ENCODE measurements around the gene ANKMY2.
"Not testable (repeated sequence)": the region's sequence is repeated elsewhere in the genome, so short reads cannot be mapped to it uniquely, and the experiment has no call there.

The ANKMY2 gene

DNA sequence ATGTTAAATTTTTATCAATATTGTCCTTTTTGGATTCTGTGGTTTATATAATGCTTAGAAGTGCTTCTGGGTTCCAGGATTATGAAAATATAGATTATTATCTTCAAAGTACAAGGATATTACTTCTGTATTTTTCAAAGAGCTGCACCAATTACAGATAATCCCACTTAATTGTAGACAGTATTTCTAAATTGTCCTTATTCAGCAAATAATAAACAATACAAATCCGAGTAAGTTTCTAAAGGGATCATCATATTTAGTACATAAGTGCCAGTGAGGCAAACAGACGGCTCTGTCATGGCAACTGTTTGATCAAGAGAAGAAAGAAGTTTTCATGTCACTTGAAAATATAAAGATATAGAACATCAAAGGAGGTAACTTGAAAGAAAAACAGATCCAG, 19.2 kb downstream of the ANKMY2 start:
- DNase-seq (ENCODE audit: low spot score): no peak

DNA sequence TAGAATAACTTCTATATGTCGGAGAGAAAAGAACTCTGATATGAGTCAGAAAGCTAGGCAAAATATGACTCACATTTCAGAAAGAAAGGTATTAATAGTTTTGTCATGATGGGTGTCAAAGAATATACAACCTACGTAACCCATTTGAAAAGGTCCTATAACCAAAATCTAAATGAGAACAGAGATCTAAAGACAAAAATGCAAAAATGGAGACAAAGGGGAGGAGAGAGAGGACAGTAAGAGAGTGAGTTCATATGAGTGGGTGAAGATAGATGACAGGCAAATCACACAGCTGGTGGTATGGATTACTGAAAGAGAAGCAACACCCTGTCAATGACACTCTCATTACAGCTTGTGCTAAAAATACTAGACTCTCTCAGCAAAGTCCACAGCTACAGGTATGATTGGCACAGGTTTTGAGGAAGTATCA, 25.6 kb downstream of the ANKMY2 start:
- DNase-seq (ENCODE audit: low spot score): no peak

DNA sequence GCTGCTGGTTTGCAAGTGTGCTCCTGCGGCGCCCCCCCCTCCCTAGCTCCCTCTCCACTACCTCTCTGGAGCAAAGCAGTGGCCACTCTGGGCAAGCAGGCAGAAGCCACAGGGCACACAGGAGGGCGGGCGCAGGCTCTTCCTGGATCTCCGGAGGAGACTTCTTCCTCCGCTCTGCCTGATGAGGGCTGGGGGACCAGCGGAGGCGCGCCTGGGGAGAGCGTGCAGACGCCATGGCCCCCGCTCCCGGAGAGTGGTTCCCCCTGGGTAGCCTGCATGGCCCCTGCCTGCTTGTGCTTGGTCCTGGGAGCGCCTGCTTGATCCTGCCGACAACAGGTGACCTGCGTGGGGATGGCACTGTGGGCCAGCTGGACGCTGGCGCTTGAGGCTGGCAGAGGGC, 29.0 kb downstream of the ANKMY2 start:
- no peak for DNase-seq (ENCODE audit: low spot score)

DNA sequence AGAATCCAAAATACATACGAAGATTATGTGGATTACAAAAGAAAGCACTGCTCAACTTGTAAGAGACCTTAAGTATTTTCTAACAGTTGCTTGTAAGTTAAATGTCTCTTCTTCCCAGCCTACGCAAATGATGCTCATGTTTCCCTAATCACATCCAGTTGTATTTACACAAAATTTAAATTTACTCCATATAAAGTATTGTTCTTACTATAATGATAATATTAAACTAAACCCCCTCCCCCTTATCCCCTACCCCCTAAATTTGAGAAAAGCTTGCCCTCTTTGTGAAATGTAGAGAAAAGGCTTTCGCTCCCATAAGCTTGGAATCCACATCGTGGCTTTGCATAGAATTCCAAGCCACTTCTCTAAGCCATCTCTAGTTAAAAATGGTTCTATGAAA, 29.4 kb downstream of the ANKMY2 start:
- DNase-seq (ENCODE audit: low spot score): no peak

DNA sequence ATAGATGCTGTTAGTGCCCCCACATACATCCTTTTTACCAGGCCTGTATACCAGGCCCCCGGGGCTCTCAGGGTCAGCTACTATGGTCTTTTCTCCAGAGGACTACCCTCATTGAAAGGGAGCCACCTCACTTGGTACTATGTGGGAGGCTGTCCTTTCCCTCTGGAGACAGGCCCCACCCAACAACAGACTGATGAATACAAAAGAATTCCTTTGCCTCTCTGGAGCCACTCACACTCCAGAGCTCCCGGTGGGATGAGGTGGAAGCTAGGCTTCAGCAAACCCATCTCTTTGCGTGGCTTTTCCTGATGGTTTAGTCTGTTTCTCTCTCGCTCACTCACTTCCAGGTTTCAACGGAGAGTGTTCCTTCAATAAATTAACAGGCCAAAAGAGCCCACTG, 30.3 kb downstream of the ANKMY2 start:
- no peak for DNase-seq (ENCODE audit: low spot score)

DNA sequence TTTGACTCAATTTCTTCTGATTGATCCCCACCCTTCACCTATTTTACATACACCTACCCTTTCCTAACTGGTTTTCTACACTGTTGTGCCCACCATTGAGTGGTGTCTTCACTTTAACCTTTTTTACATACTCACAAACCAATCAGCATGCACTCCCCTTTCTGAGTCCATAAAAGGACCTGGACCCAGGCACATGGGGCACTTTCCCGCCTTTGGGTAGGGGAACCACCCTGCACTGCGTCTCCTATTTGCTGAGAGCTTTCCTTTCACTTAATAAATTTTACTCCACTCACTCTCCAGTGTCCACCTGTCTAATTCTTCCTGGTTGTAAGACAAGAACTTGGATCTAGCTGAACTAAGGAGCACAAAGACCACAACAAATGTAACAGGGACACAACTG, 33.8 kb downstream of the ANKMY2 start:
- DNase-seq (ENCODE audit: low spot score): no peak

DNA sequence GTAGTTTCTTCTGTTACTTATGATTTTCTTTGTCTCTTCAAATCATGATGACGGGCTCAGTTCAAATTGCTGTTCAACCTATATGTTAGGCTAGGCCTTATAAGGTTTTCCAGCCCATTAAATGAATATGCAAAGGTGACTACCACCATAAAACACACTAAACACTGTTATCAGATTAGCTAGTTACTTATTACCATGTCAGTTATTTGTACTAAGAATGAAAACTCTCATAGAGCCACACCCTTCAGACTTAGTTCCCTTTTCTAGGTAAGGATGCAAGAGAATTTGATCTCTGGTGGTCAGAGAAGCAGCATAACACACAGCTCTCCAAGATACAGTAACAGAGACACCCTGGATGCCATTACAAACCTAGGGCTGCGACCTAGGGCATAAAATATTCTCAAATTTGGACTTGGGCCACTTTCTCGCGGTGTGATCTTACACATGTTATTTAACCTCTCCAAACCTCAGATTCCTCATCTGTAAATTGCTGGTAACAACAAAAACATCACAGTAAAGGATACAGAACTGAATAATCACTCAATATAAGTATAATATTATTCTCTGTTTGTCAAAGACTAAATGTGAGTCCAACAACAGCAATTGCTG, 35.6 kb downstream of the ANKMY2 start:
- no peak for DNase-seq (ENCODE audit: low spot score)

DNA sequence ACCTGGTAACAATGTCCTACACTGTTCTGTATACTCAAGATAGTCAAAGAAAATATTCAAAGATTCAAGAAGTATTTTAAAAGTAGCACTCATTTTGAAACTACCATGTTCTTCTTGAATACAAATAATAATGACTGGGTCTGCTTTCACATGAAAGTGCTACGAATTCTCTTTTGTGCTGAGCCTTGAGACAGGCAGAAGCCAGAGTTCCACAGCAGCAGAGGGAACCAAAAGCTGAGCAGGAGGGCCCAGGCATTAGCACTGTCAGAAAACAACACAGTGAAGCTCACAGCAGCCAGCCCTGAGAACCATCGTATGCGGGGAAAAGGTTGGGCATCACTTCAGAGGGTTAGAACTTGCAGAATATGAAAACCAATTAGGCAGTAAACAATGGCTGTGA, 38.9 kb downstream of the ANKMY2 start:
- DNase-seq (ENCODE audit: low spot score): no peak

DNA sequence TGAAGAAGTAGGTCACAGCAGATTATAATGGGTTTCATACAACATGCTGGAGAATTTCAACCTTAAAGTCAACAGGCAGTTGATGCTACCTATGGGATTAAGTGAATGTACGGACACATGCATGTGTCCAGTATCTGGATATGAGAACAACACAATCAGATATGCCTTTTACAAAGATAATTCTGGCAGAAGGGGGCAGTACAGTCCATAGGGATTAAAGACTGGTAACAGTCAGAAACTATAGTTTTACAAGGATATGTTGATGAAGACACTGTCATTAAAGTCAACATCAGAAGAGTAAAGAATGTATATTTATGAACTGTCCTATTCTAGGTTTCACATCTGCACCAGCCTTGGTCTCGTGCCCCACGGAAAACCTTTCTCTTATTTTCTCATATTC, 41.5 kb downstream of the ANKMY2 start:
- DNase-seq (ENCODE audit: low spot score): peak; percentile 18

DNA sequence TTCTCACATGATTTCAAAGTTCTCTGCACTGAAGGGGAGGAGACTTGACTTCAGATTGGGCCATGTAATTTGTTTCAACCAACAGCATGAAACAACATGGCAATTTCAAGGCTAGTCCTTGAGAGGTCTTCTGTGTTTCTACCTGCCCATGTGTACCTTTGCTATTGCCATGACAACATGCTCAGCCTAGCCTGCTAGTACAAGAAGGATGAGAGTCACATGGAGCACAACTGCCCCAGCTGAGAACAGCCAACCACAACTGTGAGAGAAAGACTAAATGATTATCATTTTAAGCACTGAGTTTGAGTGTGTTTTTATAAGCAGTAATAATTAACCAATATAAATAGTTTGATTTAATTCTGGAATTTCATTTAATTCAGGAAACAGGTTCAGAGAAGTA, 41.9 kb downstream of the ANKMY2 start:
- DNase-seq (ENCODE audit: low spot score): no peak

DNA sequence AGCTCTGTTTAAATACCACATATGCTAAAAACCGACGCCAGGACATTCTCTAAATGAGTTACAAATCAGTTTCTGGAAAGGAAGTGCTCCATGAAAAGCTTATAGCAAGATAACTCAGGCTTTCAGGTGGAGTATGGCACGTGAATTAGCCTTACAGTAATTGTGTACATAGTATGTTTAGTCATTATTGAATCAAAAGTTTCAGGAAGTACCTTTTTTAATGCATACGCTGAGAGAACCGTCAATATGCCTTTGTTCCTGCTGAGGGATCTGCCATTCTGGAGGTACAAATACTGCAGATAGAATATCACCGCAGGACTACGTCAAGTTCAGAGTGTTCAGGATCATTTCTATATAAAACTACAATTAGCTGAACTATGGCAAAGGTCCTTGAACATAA, 45.7 kb downstream of the ANKMY2 start:
- no peak for DNase-seq (ENCODE audit: low spot score)

DNA sequence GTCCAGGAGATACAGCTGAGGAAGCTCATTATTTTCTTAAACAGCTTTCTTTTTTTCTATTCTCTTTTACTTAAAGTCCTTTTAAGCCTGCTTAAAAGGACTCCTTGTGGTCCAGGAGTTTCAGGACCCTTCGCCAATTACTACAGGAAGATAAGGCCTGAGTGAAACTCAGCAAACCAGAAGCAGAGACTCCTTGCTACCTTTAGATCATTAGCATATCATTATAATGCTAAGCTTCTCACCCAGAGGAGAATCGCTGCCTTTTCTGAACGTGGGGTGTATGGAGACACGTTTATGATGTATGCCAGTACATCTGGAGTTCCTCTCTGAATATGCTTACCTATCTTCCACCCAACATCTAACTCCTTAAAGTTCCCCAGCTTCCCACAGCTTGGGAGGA, 47.5 kb downstream of the ANKMY2 start:
- DNase-seq (ENCODE audit: low spot score): no peak

DNA sequence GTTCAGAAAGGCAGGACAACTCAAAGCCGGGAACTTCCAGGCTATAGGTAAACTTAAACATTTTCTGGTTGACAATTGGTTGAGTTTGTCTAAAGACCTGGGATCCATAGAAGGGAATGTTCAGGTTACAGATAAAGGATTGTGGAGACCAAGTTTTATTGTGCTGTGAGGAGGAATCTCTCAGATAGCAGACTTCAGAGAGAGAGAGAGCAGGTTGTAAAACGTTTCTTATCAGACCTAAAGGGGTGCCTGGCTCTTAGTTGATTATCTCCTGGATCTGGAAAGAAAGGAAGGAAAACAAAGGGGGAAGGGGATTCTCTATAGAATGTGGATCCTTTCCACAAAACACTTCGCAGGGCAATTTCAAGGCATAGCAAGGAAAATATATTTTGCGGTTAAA, 50.0 kb downstream of the ANKMY2 start:
- not testable (repeated sequence) for DNase-seq (ENCODE audit: low spot score)

DNA sequence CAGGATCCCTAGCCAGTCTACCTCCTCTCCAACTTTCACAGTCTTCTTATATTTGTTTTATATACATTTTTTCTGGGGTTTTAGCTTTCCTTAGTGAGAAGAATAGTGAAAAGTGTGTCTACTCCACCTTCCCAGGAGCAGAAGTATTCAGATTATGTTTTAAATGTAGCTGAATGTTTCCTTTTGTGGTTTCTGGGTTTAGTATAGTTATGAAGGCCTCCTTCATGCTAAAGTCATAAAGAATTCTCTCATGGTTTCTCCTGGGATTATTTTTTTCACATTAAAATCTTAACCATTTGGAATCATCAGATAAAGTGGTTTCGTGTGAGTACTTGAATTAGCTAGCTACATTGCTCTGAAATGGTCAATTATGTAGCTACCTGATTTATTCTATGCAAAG, 50.9 kb downstream of the ANKMY2 start:
- no peak for DNase-seq (ENCODE audit: low spot score)

DNA sequence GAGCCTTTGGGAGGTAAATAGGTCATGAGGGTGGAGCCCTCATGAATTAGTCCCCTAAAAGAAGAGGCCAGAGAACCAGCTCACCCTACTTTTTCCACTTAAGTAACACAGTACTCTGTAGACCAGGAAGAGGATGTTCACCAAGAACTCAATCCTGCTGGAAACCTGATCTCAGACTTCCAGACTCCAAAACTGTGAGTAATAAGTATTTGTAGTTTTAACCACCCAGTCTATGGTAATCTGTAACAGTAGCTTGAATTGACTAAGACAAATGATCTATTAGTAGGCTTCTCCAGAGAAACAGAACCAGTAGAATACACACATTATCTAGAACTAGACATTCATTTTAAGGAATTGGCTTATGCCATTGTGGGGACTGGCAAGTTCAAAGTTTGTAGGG, 51.5 kb downstream of the ANKMY2 start:
- DNase-seq (ENCODE audit: low spot score): no peak

DNA sequence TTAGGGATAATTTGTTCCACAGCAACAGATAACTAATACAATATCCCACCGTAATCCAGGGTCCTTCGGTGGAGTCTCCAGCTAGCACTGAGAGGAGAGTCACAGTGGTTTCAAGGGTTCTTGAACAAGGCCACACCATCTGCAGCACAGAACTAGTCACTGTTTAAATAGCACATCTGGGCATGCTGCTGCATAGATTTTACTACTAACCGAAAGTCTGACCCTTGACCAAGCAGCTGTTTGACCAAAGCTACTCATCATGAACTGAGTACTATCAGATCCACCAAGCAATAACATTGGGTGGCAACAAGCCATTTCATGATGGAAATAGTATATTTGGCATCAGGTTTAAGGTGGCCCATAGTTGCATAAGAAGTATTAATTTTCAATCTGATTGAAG, 53.2 kb downstream of the ANKMY2 start:
- no peak for DNase-seq (ENCODE audit: low spot score)

DNA sequence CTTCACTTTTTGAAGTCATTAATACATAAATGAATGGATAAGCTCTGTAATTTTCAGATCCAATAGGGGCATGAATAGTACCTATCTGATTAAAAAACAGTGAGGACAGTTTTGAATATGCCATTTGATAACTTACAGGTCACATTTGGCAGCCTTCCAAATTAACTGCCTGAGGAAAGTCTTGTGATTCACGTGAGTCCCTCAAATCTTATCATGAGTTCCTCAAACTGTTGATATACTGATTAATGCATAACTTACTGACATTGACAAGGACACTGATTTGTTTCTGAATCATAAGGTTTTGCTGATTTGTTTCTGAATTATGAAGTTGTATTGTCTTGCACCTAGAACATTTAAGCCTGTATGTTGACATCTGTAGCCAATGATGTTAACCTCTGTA, 55.1 kb downstream of the ANKMY2 start:
- no peak for DNase-seq (ENCODE audit: low spot score)

DNA sequence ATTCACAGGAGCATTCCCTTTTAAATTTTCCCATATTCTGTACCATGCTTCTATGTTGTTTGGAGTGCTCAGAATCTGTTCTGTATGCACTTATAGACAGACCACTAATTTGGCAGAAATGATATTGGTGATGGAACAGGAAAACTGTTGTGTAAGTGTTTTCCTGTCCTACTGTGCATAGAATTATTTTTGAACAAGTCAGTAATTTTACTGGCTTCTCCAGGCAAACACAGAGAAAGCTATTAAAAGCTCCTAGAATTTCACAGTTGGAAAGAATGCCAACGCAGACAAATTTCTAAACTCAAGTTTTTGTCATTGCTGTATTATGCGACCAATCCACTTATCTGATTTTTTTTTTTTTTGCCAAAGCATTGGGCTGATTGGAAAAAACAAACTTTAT, 55.7 kb downstream of the ANKMY2 start:
- no peak for DNase-seq (ENCODE audit: low spot score)

DNA sequence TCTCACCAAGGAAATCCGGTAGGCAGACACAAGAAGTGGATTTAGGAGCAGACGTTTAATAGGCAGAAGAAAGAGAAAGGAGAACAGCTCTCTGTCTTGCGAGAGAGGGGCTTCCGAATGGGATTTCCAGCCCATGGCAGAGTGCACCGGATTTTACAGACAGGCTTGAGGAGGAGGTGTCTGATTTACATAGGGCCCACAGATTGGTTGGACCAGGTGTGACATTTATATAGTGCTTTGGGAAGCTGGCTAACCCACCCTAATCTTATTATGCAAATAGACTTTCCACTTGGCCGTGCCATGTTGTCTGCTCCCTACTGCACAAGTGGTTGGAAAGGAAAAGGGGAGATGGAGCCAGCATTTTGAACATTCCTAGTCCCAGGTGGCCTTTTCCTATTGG, 57.8 kb downstream of the ANKMY2 start:
- DNase-seq (ENCODE audit: low spot score): no peak

DNA sequence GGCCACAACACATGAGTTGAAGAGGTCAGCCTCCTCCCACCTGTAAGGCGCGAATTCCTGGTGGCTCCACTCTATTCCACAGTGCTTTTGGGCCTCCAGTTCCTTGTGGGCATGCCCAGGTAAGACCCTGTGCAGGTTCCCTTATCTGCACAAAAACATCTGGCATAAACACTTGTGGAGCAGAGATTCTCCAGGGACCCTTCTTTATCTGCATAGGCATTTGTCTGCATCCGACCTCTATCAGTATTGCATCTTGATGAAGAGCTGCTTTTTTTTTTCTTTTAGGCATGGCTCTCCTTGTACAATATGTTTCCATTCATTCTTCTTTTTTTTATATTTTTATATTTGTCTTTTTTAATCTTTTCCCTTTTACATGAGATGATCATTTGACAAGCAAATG, 58.4 kb downstream of the ANKMY2 start:
- DNase-seq (ENCODE audit: low spot score): no peak

DNA sequence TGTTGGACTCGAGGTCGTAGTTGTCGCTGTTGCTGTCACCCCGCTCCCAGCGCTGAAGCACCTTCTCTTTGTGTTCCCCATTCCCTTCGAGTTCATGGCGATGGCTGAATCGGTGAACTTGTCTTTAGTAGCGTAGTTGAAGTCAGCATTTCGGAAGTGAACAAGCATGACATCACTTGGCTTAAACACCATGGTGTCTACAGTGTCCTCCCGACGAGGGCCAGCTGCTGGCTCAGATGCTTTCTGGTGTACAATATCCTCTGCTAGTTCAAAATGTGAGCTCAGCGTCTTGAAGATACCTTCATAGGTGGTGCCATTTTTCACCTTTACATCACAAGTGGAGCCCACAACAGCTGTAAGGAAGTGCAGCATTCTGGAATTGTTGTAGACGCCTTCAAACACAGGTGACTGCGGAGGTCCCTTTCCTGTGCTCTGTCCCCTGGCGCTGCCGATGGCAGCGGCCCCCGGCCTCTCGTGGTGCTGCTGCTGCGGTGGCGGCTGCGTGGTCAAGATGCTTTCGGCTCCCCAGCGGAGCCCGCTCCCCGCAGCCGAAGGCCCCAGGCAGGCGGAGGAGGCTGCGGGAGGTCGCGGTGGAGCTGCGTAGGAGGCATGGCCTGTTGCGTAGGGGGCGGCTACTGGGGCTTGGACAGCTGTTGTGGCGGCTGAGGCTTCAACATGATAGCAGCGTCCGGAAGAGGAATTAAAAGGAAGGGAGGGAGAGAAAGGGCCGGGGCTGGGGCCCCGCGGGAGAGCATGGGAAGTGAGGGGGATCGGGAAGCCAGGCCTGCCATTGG, 59.3 kb downstream of the ANKMY2 start:
- no peak for DNase-seq (ENCODE audit: low spot score)

DNA sequence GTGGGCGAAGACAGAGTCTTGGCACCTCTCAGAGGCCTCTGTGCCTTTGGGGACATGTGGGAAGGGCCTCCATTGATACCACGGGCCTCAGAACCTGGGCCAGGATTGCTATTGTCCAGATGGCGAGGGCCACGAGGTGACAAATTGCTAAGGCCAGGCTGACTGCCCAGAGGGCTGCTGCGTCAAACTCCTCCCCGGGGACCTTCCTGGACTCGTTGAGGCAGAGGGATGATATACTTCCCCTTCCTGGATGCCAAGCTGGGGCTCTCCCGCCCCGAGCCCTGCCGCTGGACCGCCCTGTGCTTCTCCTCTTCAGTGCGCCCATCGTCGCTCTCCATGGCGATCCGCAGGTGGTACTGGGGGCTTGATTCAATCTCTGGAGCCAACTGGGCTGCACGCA, 60.0 kb downstream of the ANKMY2 start:
- no peak for DNase-seq (ENCODE audit: low spot score)

DNA sequence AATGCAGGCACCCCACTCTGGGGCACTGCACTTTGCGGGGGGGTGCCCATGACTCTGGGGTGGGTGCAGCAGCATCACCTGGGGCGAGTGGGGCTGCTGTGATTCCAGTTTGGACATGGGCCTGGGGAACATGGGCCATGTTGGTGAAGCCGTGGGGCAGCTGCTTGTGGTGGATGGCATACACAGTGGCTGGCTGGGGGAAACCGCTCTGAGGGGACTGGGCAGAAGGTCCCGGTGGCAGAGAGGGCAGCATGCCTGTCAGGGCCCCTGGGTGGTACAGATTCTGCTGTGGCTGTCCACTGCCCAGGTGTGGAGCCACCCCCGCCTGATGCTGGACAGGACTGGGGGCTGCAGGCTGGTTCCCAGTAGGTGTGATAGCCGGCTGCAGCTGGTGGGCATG, 61.7 kb downstream of the ANKMY2 start:
- no peak for DNase-seq (ENCODE audit: low spot score)

DNA sequence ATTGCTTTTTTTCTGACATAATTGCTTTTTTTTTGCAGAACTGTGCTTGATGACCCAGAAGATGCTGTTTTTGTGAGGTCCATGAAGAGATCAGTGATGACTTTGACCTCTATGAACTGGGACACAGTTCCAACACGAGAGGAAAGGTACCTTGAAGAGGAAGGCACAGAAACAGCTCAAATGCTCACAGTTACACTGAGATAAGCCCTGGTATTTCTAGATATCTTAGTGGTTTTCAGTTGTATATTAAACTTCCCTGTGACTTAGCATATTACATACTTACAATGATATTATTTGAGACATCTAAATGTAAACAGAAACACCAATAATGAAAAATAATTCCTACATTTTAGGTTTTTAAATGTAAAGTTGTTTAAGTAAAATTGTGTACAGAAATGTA, 64.3 kb downstream of the ANKMY2 start:
- DNase-seq (ENCODE audit: low spot score): no peak

All from hematopoietic multipotent progenitor cell treated with erythropoietin and hydrocortisone succinate and interleukin-3 and kit ligand, for 15 days (in vitro differentiated cells).